GM19035 (cell line): ENCODE measurements around the gene SUGCT.
A peak's percentile ranks its signal among the peaks of the same experiment; 100 is the strongest.
"Not testable (repeated sequence)": the region's sequence is repeated elsewhere in the genome, so short reads cannot be mapped to it uniquely, and the experiment has no call there.

ENCODE experiments used
- ATAC-seq: cut with Tn5 transposase; IDR thresholded peaks from one replicate; pipeline ENCODE4 v1.9.1; 2021; ENCODE audit not compliant: unreplicated experiment

The SUGCT gene

GRCh38 chr7:40134428-40135316 lies at the start of gene SUGCT, which contains the start of gene MPLKIP:
Gene SUGCT (plus strand): TSS chr7:40135005.
Gene MPLKIP (minus strand): TSS chr7:40134622. CDS start chr7:40134567, 55 bp downstream.
- ATAC-seq, result peak; percentile 91

DNA sequence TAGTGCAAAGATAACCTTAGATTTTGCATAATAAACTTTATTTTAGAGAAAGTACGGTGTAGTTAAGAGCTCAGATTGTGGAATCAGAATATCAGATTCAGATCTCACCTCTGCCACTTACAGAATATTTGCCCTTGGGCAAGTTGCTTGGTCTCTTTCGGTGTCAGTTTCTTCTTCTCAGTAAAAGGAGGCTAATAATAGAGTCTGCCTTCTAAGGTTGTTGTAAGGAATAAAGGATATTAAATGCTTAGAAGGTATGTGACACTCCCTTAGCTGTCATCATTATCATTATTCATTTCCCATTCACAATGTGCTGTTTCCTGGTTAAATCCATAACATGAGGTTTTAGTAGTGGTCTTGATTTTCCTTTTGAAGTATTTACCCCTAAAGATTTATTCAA lies 42.6 kb upstream of the SUGCT start:
- ATAC-seq, result no peak

DNA sequence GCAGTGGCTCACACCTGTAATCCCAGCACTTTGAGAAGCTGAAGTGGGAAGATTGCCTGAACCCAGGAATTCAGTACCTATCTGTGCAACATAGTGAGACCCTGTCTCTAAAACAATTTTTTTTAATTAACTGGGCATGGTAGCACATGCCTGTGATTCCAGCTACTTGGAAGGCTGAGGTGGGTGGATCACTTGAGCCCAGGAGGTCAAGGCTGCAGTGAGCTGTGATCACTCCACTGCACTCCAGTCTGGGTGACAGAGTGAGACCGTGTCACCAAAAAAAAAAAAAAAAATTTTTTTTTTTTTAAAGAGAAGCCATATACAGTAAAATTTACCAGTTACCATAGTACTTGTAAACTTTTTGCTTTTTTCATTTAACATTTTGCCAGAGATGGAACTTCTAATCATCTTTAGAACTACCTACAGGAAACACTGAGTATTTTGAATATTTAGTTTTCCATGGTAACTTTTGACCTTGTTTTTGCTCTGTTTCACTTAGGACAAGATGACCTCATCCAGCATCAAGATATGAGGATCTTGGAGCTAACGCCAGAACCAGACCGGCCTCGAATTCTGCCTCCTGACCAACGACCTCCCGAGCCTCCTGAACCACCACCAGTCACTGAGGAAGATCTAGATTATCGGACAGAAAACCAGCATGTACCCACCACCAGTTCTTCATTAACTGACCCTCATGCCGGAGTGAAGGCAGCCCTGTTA lies 41.0 kb upstream of the SUGCT start:
- ATAC-seq, result no peak

- ATAC-seq, result no peak
Measured at GRCh38 chr7:40095230-40095629, 39.6 kb upstream of the SUGCT start.

DNA sequence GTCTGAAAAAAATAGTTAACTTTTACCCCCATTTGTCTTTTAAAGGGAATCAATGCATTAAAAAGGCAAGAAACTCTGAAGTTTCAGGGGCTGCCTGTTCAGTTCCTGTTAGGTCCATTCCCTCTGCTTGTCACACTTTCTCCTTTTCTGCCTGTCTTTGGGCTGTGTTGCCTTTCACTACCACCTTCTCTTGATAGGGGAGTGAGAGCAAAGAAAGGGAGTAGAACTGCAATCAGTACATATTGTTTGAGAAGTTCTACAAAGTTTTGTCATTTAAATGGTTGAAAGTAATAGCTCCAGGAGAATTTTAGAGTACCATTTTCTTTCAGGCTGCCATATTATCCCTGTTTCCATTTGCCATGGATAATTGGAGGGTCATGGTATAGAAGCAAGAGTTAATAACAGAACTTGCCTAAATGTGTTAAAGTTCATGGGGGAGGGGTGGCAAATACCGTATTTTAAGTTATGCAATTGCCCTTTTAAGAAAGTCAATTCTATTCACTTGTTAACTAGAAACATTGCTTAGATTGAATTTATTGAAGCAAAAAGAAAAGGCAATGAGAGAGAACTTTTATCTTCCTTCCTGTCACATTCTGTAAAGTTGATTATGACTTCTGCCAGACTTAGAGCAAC lies 39.0 kb upstream of the SUGCT start:
- no peak for ATAC-seq

DNA sequence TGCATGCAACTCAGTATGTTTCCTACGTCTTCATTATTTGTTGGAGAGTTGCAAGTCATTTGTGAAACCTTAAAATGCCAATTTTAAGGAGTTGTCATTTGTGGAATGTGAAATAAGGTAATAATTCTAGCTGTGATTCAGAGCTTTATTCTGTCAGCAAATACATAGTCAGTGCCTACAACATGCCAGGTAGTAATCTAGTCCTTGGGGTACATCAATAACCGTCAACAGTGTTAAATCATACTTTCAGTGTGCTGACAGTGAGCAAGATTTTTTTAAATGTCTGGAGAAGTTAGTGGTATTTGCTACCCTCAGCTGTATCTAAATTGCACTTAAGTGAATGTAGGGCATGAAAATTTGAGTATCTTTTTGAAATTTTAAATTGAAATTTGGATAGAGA lies 37.1 kb upstream of the SUGCT start:
- no peak for ATAC-seq

- ATAC-seq, result no peak
Measured at GRCh38 chr7:40098810-40099209, 36.0 kb upstream of the SUGCT start.

- ATAC-seq, result no peak
Measured at GRCh38 chr7:40099837-40100236, 35.0 kb upstream of the SUGCT start.

- no peak for ATAC-seq
Measured at GRCh38 chr7:40101201-40101600, 33.6 kb upstream of the SUGCT start.

DNA sequence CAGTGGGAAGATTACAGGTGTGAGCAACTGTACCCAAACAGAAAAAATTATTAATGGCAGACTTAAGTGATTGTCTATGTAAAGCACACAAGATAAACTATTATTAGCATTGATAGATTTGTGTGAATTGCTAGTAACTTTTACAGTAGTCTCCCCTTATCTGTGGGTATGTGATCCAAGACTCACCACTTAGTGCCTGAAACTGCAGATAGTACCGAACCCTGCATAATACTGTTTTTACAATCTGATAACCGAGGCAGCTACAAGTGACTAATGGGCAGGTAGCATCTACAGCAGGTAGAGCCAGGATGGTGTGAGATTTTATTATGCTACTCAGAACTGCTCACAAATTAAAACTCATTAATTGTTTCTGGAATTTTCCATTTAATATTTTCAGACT lies 31.9 kb upstream of the SUGCT start:
- ATAC-seq, result no peak

DNA sequence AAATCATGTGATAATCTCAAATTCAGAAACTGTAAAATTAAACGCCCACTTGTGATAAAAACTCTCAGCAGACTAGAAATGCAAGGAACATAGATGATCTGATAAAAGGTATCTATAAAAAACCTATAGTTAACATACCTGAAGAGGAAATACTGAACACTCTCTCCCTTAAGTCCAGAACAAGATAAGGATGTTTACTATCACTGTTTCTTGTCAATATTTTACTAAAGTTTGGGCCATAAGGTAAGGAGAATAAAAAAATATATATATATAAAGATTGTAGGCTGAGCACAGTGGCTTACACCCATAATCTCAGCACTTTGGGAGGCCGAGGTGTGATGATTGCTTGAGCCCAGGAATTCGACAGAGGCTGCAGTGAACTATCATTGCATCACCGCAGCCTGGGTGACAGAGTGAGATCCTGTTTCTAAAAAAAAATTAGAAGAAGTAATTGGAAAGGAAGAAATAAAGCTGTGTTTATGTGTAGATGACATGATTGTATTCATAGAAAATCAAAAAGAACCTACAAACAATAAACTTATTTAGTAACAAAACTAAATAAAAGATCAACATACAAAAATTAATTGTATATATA lies 28.8 kb upstream of the SUGCT start:
- no peak for ATAC-seq

GRCh38 chr7:40115936-40116335 lies 18.9 kb upstream of the SUGCT start:
- no peak for ATAC-seq

DNA sequence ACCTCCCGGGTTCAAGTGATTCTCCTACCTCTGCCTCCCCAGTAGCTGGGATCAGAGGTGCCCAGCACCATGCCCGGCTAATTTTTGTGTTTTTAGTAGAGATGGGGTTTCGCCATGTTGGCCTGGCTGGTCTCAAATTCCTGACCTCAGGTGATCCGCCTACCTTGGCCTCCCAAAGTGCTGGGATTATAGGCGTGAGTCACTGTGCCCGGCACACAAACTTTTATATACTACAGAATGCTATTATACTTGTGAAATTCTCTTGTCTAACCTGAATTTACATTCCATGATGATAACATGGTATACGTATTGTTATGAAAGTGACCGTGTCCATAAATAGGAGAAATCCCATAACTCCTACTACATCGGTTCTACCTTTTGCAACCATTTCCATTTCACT lies 17.6 kb upstream of the SUGCT start:
- not testable (repeated sequence) for ATAC-seq

- not testable (repeated sequence) for ATAC-seq
Measured at GRCh38 chr7:40118201-40118600, 16.6 kb upstream of the SUGCT start.

- no peak for ATAC-seq
Measured at GRCh38 chr7:40120020-40120419, 14.8 kb upstream of the SUGCT start.

- not testable (repeated sequence) for ATAC-seq
Measured at GRCh38 chr7:40122100-40122939, 12.5 kb upstream of the SUGCT start.

GRCh38 chr7:40122940-40123254 lies 11.9 kb upstream of the SUGCT start:
- no peak for ATAC-seq

DNA sequence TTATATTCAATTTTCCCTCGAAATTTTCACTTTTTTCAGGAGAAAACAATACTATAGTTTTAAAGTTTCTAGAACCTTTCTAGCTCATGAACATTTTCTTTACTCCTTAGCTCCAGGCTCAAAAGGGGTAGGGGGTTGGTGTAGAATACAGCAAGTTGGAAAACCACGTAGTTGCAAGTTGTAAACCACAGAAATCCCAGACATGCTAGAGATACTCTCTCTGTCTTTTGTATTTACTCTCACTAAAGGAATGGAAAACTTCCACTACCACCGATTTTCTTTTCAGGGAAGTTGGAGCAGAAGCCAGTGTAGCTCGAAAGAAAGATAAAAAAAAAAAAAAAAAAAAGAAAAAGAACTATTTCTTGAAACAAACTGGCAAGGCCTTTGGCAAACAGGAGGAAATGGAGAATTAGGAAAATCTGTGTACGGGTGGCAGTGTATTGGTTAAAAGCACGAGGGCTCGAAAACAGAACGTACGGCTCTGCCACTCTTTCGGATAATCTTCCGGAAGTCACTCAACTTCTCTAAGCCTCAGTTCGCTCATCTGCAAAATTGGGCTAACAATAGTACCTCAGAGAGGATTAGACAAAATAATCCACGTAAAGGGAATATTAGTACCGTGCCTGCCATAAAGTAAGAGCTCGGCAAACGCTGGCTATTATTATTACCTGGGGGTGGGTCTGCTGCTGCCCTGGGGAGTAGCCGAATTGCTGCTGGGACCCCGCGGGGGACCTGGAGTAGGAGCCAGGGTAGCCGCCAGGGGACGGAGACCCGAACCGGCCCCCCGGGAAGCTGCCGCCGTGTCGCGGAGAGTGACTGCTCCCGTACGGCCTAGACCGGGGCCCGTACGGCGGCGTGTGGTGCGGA lies 1.0 kb upstream of the SUGCT start:
- peak; percentile 12 for ATAC-seq

- no peak for ATAC-seq
Measured at GRCh38 chr7:40135317-40135610, 459 bp downstream of the SUGCT start.

GRCh38 chr7:40137563-40137962 lies 2.8 kb downstream of the SUGCT start:
- no peak for ATAC-seq
